HCT116 (cell line): ENCODE results near the gene LRRK1. TPM values are rescaled to one million over a fixed set of nuclear protein-coding genes. Genes with fewer than 3 reads are reported as not detected.

Source experiments
- ATAC-seq: fragments of 200-7000 bp; cut with Tn5 transposase; 2 replicates; pipeline ENCODE4 v1.9.1; 2020; ENCODE audit warnings: mild to moderate bottlenecking, moderate library complexity
- BruUV-seq: library from RNA; stranded (reverse); fragments of 400-500 nt; replicated peaks from 2 replicates; lab custom pipeline; 2021; lab: Mats Ljungman, UMichigan
- CTCF ChIA-PET: fragments of 300-600 bp; sonication (Branson Sonifier 250); formaldehyde crosslinking; loops from one replicate; lab custom pipeline; 2021; ENCODE audit warnings: antibody characterized with exemption; lab: Charles Lee
- POLR2A ChIA-PET: fragments of 300-600, 350-600 bp; sonication (Branson Sonifier 250); formaldehyde crosslinking; loops from one replicate; lab custom pipeline; 2021; ENCODE audit warnings: antibody characterized with exemption; lab: Charles Lee
- RAD21 ChIA-PET, 2 experiments: fragments of 300-600 bp; sonication (Branson Sonifier 250); formaldehyde crosslinking; loops; one replicate each; lab custom pipeline; 2023; ENCODE audit warnings: low total read pairs in 2 of 2; ENCODE audit not compliant: uncharacterized antibody in 2 of 2, unreplicated experiment in 2 of 2, low non-redundant PET in 1 of 2; lab: Charles Lee
- DNase-seq: peaks from one replicate; pipeline ENCODE4 v3.0.0-alpha.2; 2010; ENCODE audit warnings: low read depth, low spot score
- H2AFZ ChIP-seq: fragments of 200-600 bp; shearing (Covaris generic), sonication (generic); 2 replicates; pipeline ENCODE4 v1.6.1; 2017; ENCODE audit warnings: low read depth, mixed run types, mixed read lengths, antibody characterized with exemption, low read length; ENCODE audit not compliant: poor library complexity, severe bottlenecking
- H3K27ac ChIP-seq: 2 replicates; pipeline ENCODE4 v1.5.1; 2012; ENCODE audit warnings: low read depth, low read length
- H3K27me3 ChIP-seq: fragments of 200-600 bp; sonication (generic); 2 replicates; pipeline ENCODE4 v1.6.1; 2016; ENCODE audit warnings: mixed run types, low read length, mixed read lengths; ENCODE audit not compliant: insufficient read depth
- H3K36me3 ChIP-seq, 2 experiments: fragments of 200-500 bp in 1 of 2; fragments of 200-600 bp in 1 of 2; sonication (Bioruptor generic) in 1 of 2; sonication (generic) in 1 of 2; 2 replicates each; pipeline versions ENCODE4 v1.5.1 to v1.6.1; 2014 to 2016; ENCODE audit warnings: low read length in 2 of 2, inconsistent platforms in 1 of 2, mixed read lengths in 1 of 2, mixed run types in 1 of 2; ENCODE audit not compliant: insufficient read depth in 2 of 2, control insufficient read depth in 1 of 2
- H3K4me1 ChIP-seq, 2 experiments: fragments of 200-600 bp in 1 of 2; sonication (generic) in 1 of 2; 2 replicates each; pipeline versions ENCODE4 v1.5.1 to v1.6.1; 2012 to 2017; ENCODE audit warnings: low read length in 2 of 2, inconsistent platforms in 1 of 2, mild to moderate bottlenecking in 1 of 2, mixed read lengths in 1 of 2, mixed run types in 1 of 2, moderate library complexity in 1 of 2; ENCODE audit not compliant: insufficient read depth in 2 of 2, control insufficient read depth in 1 of 2
- H3K4me2 ChIP-seq: fragments of 200-600 bp; sonication (generic); 2 replicates; pipeline ENCODE4 v1.6.1; 2017; ENCODE audit warnings: mixed run types, low read length, mixed read lengths
- H3K4me3 ChIP-seq, 2 experiments: fragments of 200-600 bp in 1 of 2; sonication (generic) in 1 of 2; replicated peaks in 1 of 2; 2 replicates each; pipeline ENCODE4 v1.5.1; 2011 to 2016; ENCODE audit warnings: low read length in 2 of 2, control low read depth in 1 of 2, low read depth in 1 of 2, mild to moderate bottlenecking in 1 of 2, mixed read lengths in 1 of 2, mixed run types in 1 of 2
- H3K79me2 ChIP-seq: fragments of 200-600 bp; sonication (generic); 2 replicates; pipeline ENCODE4 v1.6.1; 2017; ENCODE audit warnings: mild to moderate bottlenecking, mixed run types, low read length, moderate library complexity, mixed read lengths; ENCODE audit not compliant: insufficient read depth
- H3K9ac ChIP-seq: fragments of 200-600 bp; sonication (generic); 2 replicates; pipeline ENCODE4 v1.6.1; 2016; ENCODE audit warnings: low read length, mixed read lengths
- H3K9me2 ChIP-seq: fragments of 200-600 bp; sonication (generic), shearing (Covaris generic); 2 replicates; pipeline ENCODE4 v1.6.1; 2017; ENCODE audit warnings: mixed run types, mild to moderate bottlenecking, moderate library complexity; ENCODE audit not compliant: insufficient read depth
- H3K9me3 ChIP-seq, 2 experiments: fragments of 200-500 bp in 1 of 2; fragments of 200-600 bp in 1 of 2; sonication (Bioruptor generic) in 1 of 2; sonication (generic) in 1 of 2; 2 replicates each; pipeline ENCODE4 v1.6.1; 2014 to 2017; ENCODE audit warnings: low read length in 2 of 2, mixed read lengths in 2 of 2, inconsistent platforms in 1 of 2, low read depth in 1 of 2, mild to moderate bottlenecking in 1 of 2, mixed run types in 1 of 2, moderate library complexity in 1 of 2; ENCODE audit not compliant: control insufficient read depth in 1 of 2, insufficient read depth in 1 of 2
- H4K20me1 ChIP-seq: fragments of 200-600 bp; sonication (generic), shearing (Covaris generic); 2 replicates; pipeline ENCODE4 v1.6.1; 2017; ENCODE audit warnings: mixed run types, mild to moderate bottlenecking, moderate library complexity; ENCODE audit not compliant: insufficient read depth
- CBX3 ChIP-seq: IDR thresholded peaks from 2 replicates; pipeline ENCODE4 v1.6.1; 2012; ENCODE audit warnings: low read depth
- CEBPB ChIP-seq: IDR thresholded peaks from 2 replicates; pipeline ENCODE4 v1.6.1; 2012; ENCODE audit warnings: low read depth
- ELF1 ChIP-seq: IDR thresholded peaks from 2 replicates; pipeline ENCODE4 v1.6.1; 2012; ENCODE audit warnings: low read depth, borderline replicate concordance
- EZH2 ChIP-seq: fragments of 200-600 bp; sonication (generic); IDR thresholded peaks from 2 replicates; pipeline ENCODE4 v1.6.1; 2017; ENCODE audit warnings: antibody characterized with exemption, mixed run types
- FOSL1 ChIP-seq: IDR thresholded peaks from 2 replicates; pipeline ENCODE4 v1.6.1; 2012; ENCODE audit warnings: low read depth
- POLR2A ChIP-seq: IDR thresholded peaks from 2 replicates; pipeline ENCODE4 v1.7.0; 2011; ENCODE audit warnings: borderline replicate concordance; ENCODE audit not compliant: insufficient read depth, insufficient read length; ENCODE audit errors: extremely low read depth
- REST ChIP-seq: IDR thresholded peaks from 2 replicates; pipeline ENCODE4 v1.6.1; 2012; ENCODE audit warnings: low read depth
- SIN3A ChIP-seq: IDR thresholded peaks from 2 replicates; pipeline ENCODE4 v1.6.1; 2012; ENCODE audit warnings: low read depth
- TCF7L2 ChIP-seq: IDR thresholded peaks from 2 replicates; pipeline ENCODE4 v1.7.0; 2011; ENCODE audit warnings: borderline replicate concordance, inconsistent platforms; ENCODE audit not compliant: insufficient read depth, insufficient read length; ENCODE audit errors: extremely low read depth
- ZFX ChIP-seq: fragments of 450-650 bp; IDR thresholded peaks from 2 replicates; pipeline ENCODE4 v1.6.1; 2017
- intact Hi-C: fragments of 100-400 bp; cut with micrococcal nuclease; formaldehyde crosslinking; loops from 2 replicates; pipeline ENCODE4 v1.10.0; 2022
- total RNA-seq: library from RNA; stranded (reverse); gene quantifications from one replicate; pipeline ENCODE4 v1.2.1, GENCODE V29; 2021; ENCODE audit not compliant: unreplicated experiment

The LRRK1 gene
- total RNA-seq, 1 experiment from 2014 or later = 21.6 TPM

- H3K9ac ChIP-seq = no peak overlapping the region
- H3K4me1 ChIP-seq = no peaks in the 10 kb centered on the region
- H3K79me2 ChIP-seq = no peaks in the 10 kb centered on the region
- no peaks in the 10 kb centered on the region for H3K27me3 ChIP-seq
- H3K36me3 ChIP-seq = peaks cover 0 to 6% of the 10 kb centered on the region in 2 experiments; a peak in 1 of 4 replicates
- ChIA-PET POLR2A (no interaction called here), RAD21 (no interaction called here), CTCF (interaction anchor here (0.8 to 1.2 kb wide), 2 partner anchors 238 to 244 kb away, joined by 3 to 5 read pairs; partner anchors contain the start of gene CHSY1)
- H3K9me3 ChIP-seq = no peaks in the 10 kb centered on the region
- no peak overlapping the region for H3K27ac ChIP-seq
- no TSS peak for BruUV-seq
- intact Hi-C loops = loop anchor here (10.0 kb wide), 1 partner anchor 71 kb away; no protein-coding TSS in a partner anchor
- no peaks in the 10 kb centered on the region for H3K9me2 ChIP-seq
- H3K4me2 ChIP-seq = no peak overlapping the region
- TF ChIP-seq CBX3 = no peak
- TF ChIP-seq SIN3A = no peak
- no peak for TF ChIP-seq EZH2
- no peak for TF ChIP-seq ELF1
- no peak for TF ChIP-seq ZFX
- TF ChIP-seq TCF7L2 = no peak
- TF ChIP-seq REST = no peak
- TF ChIP-seq POLR2A = no peak
- TF ChIP-seq CEBPB = no peak
- no peak for TF ChIP-seq FOSL1
- no peaks in the 10 kb centered on the region for H4K20me1 ChIP-seq
- no peak for DNase-seq
- ATAC-seq = no peak
- H2AFZ ChIP-seq = no peak overlapping the region
- H3K4me3 ChIP-seq = no peak overlapping the region
Observed at GRCh38 chr15:101013769-101014675, 94.9 kb downstream of the LRRK1 start.
